ENCODE data around the gene GNAQ.

GNAQ gene

GRCh38 chr9:77826621-77827020 is 205.0 kb downstream of the GNAQ start:
- in situ Hi-C loops (cut with MboI; ENCODE audit: low sequenced_read_pairs) = no loop called here

- in situ Hi-C loops (cut with MboI; ENCODE audit: low sequenced_read_pairs) = no loop called here
Observed at GRCh38 chr9:77826116-77826515, 205.5 kb downstream of the GNAQ start.

- in situ Hi-C loops (cut with MboI; ENCODE audit: low sequenced_read_pairs) = no loop called here
Observed at GRCh38 chr9:77825361-77825760, 206.2 kb downstream of the GNAQ start.

- in situ Hi-C loops (cut with MboI; ENCODE audit: low sequenced_read_pairs) = no loop called here
Observed at GRCh38 chr9:77820293-77820954, 211.2 kb downstream of the GNAQ start.

GRCh38 chr9:77819657-77820056 is 212.0 kb downstream of the GNAQ start:
- in situ Hi-C loops (cut with MboI; ENCODE audit: low sequenced_read_pairs) = no loop called here

GRCh38 chr9:77817590-77818311 is 213.9 kb downstream of the GNAQ start:
- in situ Hi-C loops (cut with MboI; ENCODE audit: low sequenced_read_pairs) = no loop called here

- in situ Hi-C loops (cut with MboI; ENCODE audit: low sequenced_read_pairs) = no loop called here
Observed at GRCh38 chr9:77816641-77817341, 214.8 kb downstream of the GNAQ start.

- in situ Hi-C loops (cut with MboI; ENCODE audit: low sequenced_read_pairs) = no loop called here
Observed at GRCh38 chr9:77815260-77815659, 216.4 kb downstream of the GNAQ start.

GRCh38 chr9:77811832-77812231 is 219.8 kb downstream of the GNAQ start:
- in situ Hi-C loops (cut with MboI; ENCODE audit: low sequenced_read_pairs) = no loop called here

GRCh38 chr9:77810637-77811119 is 220.9 kb downstream of the GNAQ start:
- in situ Hi-C loops (cut with MboI; ENCODE audit: low sequenced_read_pairs) = no loop called here

GRCh38 chr9:77810047-77810446 is 221.6 kb downstream of the GNAQ start:
- in situ Hi-C loops (cut with MboI; ENCODE audit: low sequenced_read_pairs) = no loop called here

GRCh38 chr9:77809552-77809951 is 222.1 kb downstream of the GNAQ start:
- in situ Hi-C loops (cut with MboI; ENCODE audit: low sequenced_read_pairs) = no loop called here

- in situ Hi-C loops (cut with MboI; ENCODE audit: low sequenced_read_pairs) = no loop called here
Observed at GRCh38 chr9:77808751-77809081, 222.9 kb downstream of the GNAQ start.

- in situ Hi-C loops (cut with MboI; ENCODE audit: low sequenced_read_pairs) = no loop called here
Observed at GRCh38 chr9:77807846-77808750, 223.5 kb downstream of the GNAQ start.

- in situ Hi-C loops (cut with MboI; ENCODE audit: low sequenced_read_pairs) = no loop called here
Observed at GRCh38 chr9:77807281-77807683, 224.3 kb downstream of the GNAQ start.

- in situ Hi-C loops (cut with MboI; ENCODE audit: low sequenced_read_pairs) = no loop called here
Observed at GRCh38 chr9:77806741-77807140, 224.9 kb downstream of the GNAQ start.

- in situ Hi-C loops (cut with MboI; ENCODE audit: low sequenced_read_pairs) = no loop called here
Observed at GRCh38 chr9:77805810-77806209, 225.8 kb downstream of the GNAQ start.

- in situ Hi-C loops (cut with MboI; ENCODE audit: low sequenced_read_pairs) = no loop called here
Observed at GRCh38 chr9:77803423-77803822, 228.2 kb downstream of the GNAQ start.

- in situ Hi-C loops (cut with MboI; ENCODE audit: low sequenced_read_pairs) = no loop called here
Observed at GRCh38 chr9:77802515-77803293, 228.9 kb downstream of the GNAQ start.

- in situ Hi-C loops (cut with MboI; ENCODE audit: low sequenced_read_pairs) = no loop called here
Observed at GRCh38 chr9:77802064-77802463, 229.5 kb downstream of the GNAQ start.
